Activated B cell treated with CpG ODN at 0.5 μM for 24 hours (primary cell): Measurements from ENCODE around the gene C11orf21. TPM values are rescaled to one million over a fixed set of nuclear protein-coding genes. Genes with fewer than 3 reads are reported as not detected.

Experiments used
- ATAC-seq: fragments of 200-7000 bp; cut with Tn5 transposase; one replicate; pipeline ENCODE4 v1.10.0; 2021; ENCODE audit warnings: low read depth, mild to moderate bottlenecking, moderate library complexity
- CTCF ChIA-PET: fragments of 350-600 bp; sonication (Branson Sonifier 250); formaldehyde crosslinking; loops from one replicate; lab custom pipeline; 2021; ENCODE audit warnings: antibody characterized with exemption; lab: Charles Lee
- POLR2A ChIA-PET: fragments of 350-600 bp; sonication (Branson Sonifier 250); formaldehyde crosslinking; loops from one replicate; lab custom pipeline; 2021; ENCODE audit warnings: antibody characterized with exemption; lab: Charles Lee
- DNase-seq: peaks from one replicate; pipeline ENCODE4 v3.0.0; 2022
- H3K27ac Mint-ChIP-seq: one replicate; pipeline ENCODE4 v1.8.0; 2020; ENCODE audit warnings: mixed read lengths
- H3K27me3 Mint-ChIP-seq: one replicate; pipeline ENCODE4 v1.8.0; 2021; ENCODE audit warnings: mixed read lengths
- H3K36me3 Mint-ChIP-seq: one replicate; pipeline ENCODE4 v1.8.0; 2021; ENCODE audit warnings: low read depth, mixed read lengths
- H3K4me1 Mint-ChIP-seq: one replicate; pipeline ENCODE4 v1.8.0; 2021; ENCODE audit warnings: mixed read lengths
- H3K4me3 Mint-ChIP-seq: one replicate; pipeline ENCODE4 v1.8.0; 2020; ENCODE audit warnings: mild to moderate bottlenecking, mixed read lengths
- H3K9me3 Mint-ChIP-seq: one replicate; pipeline ENCODE4 v1.8.0; 2020; ENCODE audit warnings: mixed read lengths
- intact Hi-C: fragments of 100-400 bp; cut with micrococcal nuclease; formaldehyde crosslinking; loops from one replicate; pipeline ENCODE4 v1.15.1; 2024
- total RNA-seq: library from RNA; stranded (reverse); gene quantifications from 2 replicates; pipeline ENCODE4 v1.2.3, GENCODE V29; 2022
- TF ChIP-seq, protein P1 (sequence below): fragments of 200-600 bp; IDR thresholded peaks from one replicate; pipeline ENCODE4 v1.8.0; 2022; ENCODE audit warnings: antibody characterized with exemption, mild to moderate bottlenecking

The C11orf21 gene
- total RNA-seq, 1 donor from 2014 or later, result 8.8 TPM

DNA sequence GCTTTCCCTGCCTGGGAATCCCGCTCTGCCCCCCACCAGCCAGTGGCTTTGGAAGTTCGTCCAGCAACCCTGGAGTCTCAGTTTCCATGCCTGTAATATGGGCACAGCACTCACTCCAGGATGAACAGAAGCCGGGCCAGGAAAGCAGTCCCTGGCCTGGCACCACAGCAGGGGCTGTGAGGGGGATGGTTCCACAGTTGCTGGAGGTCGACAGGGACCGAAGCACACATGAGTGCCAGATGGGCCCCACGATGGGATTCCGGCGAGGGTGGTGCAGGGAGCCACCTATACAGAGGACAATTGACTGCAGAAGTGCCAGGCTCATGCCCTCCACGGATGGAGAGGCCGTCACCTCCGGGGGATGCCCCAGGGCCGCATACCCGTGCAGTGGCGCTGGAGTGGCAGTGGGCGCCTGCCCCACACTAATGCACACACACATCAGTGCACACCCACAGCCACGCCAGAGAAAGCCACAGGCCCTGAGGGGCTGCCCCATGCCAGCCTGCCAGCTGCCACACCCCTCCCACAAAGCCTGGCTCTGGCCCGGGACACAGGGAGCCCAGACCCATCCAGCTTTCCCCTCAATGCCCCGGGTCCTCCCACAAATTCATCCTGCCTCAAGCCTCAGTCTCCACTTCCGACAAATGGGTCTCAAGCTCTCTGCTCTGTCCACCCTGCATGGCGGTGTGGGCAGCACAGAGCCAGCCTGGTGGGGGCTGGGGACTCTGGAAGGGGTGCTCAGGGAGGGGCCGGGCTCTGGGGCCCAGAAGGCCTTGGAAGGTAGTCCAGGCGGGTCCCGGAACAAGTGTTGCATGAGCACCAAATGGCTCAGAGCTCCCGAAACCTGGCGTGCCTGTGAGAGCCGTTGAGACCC is 41.0 kb downstream of the C11orf21 start:
- DNase-seq (no peak), ATAC-seq (no peak)
- TF ChIP-seq, protein P1, sequence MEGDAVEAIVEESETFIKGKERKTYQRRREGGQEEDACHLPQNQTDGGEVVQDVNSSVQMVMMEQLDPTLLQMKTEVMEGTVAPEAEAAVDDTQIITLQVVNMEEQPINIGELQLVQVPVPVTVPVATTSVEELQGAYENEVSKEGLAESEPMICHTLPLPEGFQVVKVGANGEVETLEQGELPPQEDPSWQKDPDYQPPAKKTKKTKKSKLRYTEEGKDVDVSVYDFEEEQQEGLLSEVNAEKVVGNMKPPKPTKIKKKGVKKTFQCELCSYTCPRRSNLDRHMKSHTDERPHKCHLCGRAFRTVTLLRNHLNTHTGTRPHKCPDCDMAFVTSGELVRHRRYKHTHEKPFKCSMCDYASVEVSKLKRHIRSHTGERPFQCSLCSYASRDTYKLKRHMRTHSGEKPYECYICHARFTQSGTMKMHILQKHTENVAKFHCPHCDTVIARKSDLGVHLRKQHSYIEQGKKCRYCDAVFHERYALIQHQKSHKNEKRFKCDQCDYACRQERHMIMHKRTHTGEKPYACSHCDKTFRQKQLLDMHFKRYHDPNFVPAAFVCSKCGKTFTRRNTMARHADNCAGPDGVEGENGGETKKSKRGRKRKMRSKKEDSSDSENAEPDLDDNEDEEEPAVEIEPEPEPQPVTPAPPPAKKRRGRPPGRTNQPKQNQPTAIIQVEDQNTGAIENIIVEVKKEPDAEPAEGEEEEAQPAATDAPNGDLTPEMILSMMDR, result no peak
- H3K27me3 Mint-ChIP-seq, result no peaks in the 10 kb centered on the region
- H3K36me3 Mint-ChIP-seq, result no peaks in the 10 kb centered on the region
- H3K4me3 Mint-ChIP-seq, result no peak overlapping the region
- intact Hi-C loops, result no loop called here
- ChIA-PET CTCF (no interaction called here), POLR2A (no interaction called here)
- H3K9me3 Mint-ChIP-seq, result no peaks in the 10 kb centered on the region
- peaks cover 6% of the 10 kb centered on the region for H3K4me1 Mint-ChIP-seq
- H3K27ac Mint-ChIP-seq, result no peak overlapping the region

DNA sequence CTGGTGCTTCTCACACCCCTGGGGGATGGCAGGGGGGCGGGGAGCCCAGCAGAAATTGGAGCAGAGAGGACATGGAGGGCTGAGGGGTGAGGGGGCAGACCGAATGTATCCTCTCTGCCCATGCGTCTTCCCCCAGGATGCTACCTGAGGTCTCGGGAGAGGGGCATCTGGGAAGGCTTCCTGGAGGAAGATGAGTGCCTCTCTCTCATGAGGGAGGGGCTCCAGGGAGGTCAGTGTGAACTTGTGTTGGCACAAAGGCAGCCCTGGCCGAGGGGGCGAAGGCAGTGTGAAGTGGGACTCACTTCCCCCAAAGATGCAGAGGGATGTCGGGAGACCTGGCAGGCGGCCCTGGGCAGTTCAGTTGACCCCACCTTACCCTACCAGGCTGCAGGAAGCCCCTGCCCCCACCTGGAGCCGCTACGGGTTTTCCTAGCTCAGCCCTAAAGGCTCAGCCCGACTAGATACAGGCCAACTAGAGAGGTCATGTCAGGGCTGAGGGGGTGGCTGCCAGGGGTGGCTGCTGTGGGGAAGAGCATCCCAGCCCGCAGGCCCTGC is 41.7 kb downstream of the C11orf21 start:
- DNase-seq (no peak), ATAC-seq (no peak)
- H3K4me1 Mint-ChIP-seq, result no peaks in the 10 kb centered on the region
- H3K27me3 Mint-ChIP-seq, result no peaks in the 10 kb centered on the region
- H3K27ac Mint-ChIP-seq, result no peak overlapping the region
- H3K36me3 Mint-ChIP-seq, result no peaks in the 10 kb centered on the region
- CTCF ChIA-PET, result no interaction called here
- POLR2A ChIA-PET, result no interaction called here
- intact Hi-C loops, result no loop called here
- H3K9me3 Mint-ChIP-seq, result peaks cover 3% of the 10 kb centered on the region
- H3K4me3 Mint-ChIP-seq, result no peak overlapping the region
- TF ChIP-seq, protein P1, result no peak

DNA sequence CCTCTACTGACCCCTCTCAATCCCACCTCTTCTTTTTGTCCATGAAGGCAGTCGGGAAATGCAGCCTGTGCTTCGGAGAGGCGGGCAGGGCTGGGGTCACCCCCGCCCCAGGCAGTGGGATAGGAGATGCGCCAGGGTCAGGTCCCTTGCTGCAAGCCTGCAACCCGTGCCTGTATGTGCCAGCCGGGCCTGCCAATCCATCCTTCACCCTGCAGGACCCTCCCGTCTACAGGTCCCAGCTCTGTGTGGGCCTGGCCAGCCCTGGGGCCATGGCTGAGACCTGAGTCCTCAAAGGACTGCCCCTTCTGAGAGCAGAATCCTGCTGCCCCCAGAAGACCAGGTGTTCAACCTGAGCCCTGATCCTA is 42.3 kb downstream of the C11orf21 start:
- Mint-ChIP-seq H3K36me3 (no peaks in the 10 kb centered on the region), H3K27me3 (no peaks in the 10 kb centered on the region), H3K9me3 (peaks cover 6% of the 10 kb centered on the region), H3K4me3 (no peak overlapping the region), H3K4me1 (no peaks in the 10 kb centered on the region), H3K27ac (no peak overlapping the region)
- no peak for ATAC-seq
- TF ChIP-seq, protein P1, result no peak
- intact Hi-C loops, result no loop called here
- POLR2A ChIA-PET, result no interaction called here
- CTCF ChIA-PET, result no interaction called here
- no peak for DNase-seq

DNA sequence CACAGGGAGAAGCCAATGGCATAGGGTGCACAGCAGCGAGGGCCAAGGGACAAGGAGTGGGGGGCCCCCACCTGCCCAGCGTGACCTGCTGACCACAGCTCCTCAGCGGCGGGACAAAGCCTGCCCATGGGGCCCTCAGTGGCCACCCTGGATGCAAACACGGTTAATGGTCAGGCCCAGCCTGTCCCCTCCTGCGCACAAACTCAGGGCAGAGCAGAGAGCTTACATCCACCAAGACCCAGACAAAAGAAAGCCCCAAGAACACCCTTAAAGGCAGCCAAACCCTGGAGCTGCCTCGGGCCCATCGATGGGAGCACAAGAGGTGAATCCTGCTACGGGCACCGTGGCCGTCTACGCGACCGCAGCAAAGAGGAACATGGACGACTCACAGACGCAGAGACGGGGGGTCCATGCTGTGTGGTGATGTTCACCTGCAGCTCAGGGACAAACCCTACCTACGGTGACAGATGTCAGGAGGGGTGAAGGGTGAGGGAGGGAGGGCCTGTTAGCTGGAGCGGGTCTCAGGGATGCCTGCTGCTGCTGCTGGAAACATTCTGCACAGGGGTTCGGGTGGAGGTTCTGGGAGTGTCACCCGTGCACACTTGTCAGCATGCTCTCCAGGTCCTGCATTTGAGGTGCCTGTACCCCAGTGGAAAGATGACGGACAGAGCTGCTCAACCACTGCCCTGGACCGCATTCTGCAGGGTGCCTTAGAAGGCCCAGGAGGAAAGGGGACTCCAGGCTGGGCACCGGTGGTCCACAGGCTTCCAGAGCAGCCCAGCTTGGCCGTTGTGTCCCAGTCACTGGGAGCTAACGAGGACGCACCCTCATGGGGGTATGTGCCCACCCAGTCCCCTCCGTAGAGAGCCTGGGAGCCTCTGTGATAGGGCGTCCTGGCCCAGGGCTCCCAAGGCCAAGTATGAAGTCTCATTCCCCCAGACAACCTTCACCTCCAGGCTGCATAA is 42.9 kb downstream of the C11orf21 start:
- H3K27ac Mint-ChIP-seq, result no peak overlapping the region
- intact Hi-C loops, result no loop called here
- no peaks in the 10 kb centered on the region for H3K27me3 Mint-ChIP-seq
- ATAC-seq (no peak), DNase-seq (no peak)
- no peak overlapping the region for H3K4me3 Mint-ChIP-seq
- peaks cover 6% of the 10 kb centered on the region for H3K9me3 Mint-ChIP-seq
- TF ChIP-seq, protein P1, result no peak
- no peaks in the 10 kb centered on the region for H3K36me3 Mint-ChIP-seq
- ChIA-PET CTCF (no interaction called here), POLR2A (no interaction called here)
- no peaks in the 10 kb centered on the region for H3K4me1 Mint-ChIP-seq
